Measurements from ENCODE around the gene AK2. TPM values are rescaled to one million over a fixed set of nuclear protein-coding genes. Genes with fewer than 3 reads are reported as not detected.

AK2 gene
- total and polyA plus RNA-seq, 2 donors (not counting 1 experiment from before 2014, with no cell fraction given): 62.6 to 141 TPM

DNA sequence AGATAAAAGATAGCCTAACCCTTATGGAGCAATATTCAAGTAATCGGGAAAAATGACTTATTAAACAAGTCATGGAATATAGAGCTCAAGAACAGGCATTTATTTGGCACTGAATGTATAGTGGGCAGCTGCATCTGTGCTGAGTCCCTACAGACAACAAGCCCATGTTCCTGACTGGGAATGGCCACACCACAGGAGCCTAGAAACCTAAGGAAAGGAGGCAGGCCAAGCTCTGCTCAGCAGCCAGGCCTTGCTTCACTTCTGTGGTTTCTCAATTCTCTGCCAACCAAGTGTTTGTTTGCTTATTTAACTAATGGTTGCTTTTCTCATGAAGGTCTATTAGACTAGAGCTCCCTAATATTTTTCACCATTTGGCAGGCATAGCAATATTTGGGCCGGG lies 21.5 kb downstream of the AK2 start:
- Histone ChIP-seq H3K36me3 (ENCODE audit: control insufficient read depth, insufficient read depth, low read length) (peaks cover 12% of the 10 kb centered on the region), H3K9me3 (ENCODE audit: control insufficient read depth, insufficient read depth, low read depth, low read length) (no peaks in the 10 kb centered on the region), H4K20me1 (ENCODE audit: control insufficient read depth, extremely low read depth, insufficient read depth, low read length) (no peaks in the 10 kb centered on the region), H3K4me1 (ENCODE audit: control insufficient read depth, extremely low read depth, insufficient read depth, low read length) (peaks cover 3% of the 10 kb centered on the region), H3K79me2 (ENCODE audit: control insufficient read depth, insufficient read depth, low read length) (no peaks in the 10 kb centered on the region), H3K4me2 (ENCODE audit: extremely low read depth, insufficient read depth, low read length) (no peak overlapping the region), H3K4me3 (replicated peaks in 1 of 4; ENCODE audit: control extremely low read depth in 1 of 4, insufficient read depth in 1 of 4, low read depth in 3 of 4, low read length in 4 of 4) (no peak overlapping the region), H3K27ac (ENCODE audit: insufficient read depth, low read length) (no peak overlapping the region), H2AFZ (ENCODE audit: low read length) (no peak overlapping the region), H3K9ac (ENCODE audit: insufficient read depth, low read length) (no peak overlapping the region), H3K27me3 (ENCODE audit: control insufficient read depth, insufficient read depth, low read length) (no peaks in the 10 kb centered on the region)
- no peak for TF ChIP-seq EZH2 (IDR thresholded peaks at IDR 0.05; ENCODE audit: low read length, missing control alignments)
- TF ChIP-seq, protein P1, sequence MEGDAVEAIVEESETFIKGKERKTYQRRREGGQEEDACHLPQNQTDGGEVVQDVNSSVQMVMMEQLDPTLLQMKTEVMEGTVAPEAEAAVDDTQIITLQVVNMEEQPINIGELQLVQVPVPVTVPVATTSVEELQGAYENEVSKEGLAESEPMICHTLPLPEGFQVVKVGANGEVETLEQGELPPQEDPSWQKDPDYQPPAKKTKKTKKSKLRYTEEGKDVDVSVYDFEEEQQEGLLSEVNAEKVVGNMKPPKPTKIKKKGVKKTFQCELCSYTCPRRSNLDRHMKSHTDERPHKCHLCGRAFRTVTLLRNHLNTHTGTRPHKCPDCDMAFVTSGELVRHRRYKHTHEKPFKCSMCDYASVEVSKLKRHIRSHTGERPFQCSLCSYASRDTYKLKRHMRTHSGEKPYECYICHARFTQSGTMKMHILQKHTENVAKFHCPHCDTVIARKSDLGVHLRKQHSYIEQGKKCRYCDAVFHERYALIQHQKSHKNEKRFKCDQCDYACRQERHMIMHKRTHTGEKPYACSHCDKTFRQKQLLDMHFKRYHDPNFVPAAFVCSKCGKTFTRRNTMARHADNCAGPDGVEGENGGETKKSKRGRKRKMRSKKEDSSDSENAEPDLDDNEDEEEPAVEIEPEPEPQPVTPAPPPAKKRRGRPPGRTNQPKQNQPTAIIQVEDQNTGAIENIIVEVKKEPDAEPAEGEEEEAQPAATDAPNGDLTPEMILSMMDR (conservative IDR thresholded peaks at IDR 0.05 in 1 of 2, IDR thresholded peaks at IDR 0.05 in 1 of 2; ENCODE audit: low read depth in 1 of 2, low read length in 2 of 2): no peak
- DNase-seq (ENCODE audit: low read depth in 2 of 2): peak in 1 of 2 donors; percentile 52

DNA sequence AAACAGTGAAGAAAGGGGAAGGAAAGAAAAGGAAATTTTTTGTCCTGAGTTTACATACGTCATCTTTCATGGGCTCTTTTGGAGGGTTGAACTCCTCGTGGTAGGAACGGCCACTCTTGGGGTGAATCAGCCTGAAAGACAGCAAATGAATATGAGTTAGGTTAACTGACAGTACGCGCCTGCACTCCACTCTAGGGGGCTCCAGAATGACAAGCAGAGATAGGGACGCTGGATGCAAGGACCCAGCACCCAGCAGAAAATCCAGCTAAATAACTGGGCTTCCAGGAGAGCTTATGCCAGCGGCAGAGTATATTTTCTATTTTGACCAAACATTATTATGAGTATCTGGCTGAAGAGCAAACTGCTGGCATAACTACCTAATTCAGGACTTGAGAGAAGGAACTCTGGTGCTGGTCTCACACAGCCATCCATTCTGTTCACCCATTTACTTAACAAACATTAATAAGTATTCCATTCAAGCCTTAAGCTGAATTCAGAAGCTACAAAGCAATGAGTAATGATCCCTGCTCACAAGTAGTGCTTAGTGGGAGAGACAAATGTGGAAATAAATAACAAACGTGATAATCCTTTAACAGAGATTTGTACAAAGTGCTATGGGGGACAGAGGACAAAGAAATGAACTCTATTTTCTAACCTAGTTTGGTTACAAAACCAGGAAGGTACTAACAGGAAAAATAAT lies 22.1 kb downstream of the AK2 start:
- Histone ChIP-seq H2AFZ (ENCODE audit: low read length) (no peak overlapping the region), H3K4me1 (ENCODE audit: control insufficient read depth, extremely low read depth, insufficient read depth, low read length) (peaks cover 3% of the 10 kb centered on the region), H3K4me2 (ENCODE audit: extremely low read depth, insufficient read depth, low read length) (no peak overlapping the region), H3K9me3 (ENCODE audit: control insufficient read depth, insufficient read depth, low read depth, low read length) (no peaks in the 10 kb centered on the region), H3K9ac (ENCODE audit: insufficient read depth, low read length) (no peak overlapping the region), H3K36me3 (ENCODE audit: control insufficient read depth, insufficient read depth, low read length) (peaks cover 12% of the 10 kb centered on the region), H3K4me3 (replicated peaks in 1 of 4; ENCODE audit: control extremely low read depth in 1 of 4, insufficient read depth in 1 of 4, low read depth in 3 of 4, low read length in 4 of 4) (no peak overlapping the region), H4K20me1 (ENCODE audit: control insufficient read depth, extremely low read depth, insufficient read depth, low read length) (no peaks in the 10 kb centered on the region), H3K79me2 (ENCODE audit: control insufficient read depth, insufficient read depth, low read length) (no peaks in the 10 kb centered on the region), H3K27me3 (ENCODE audit: control insufficient read depth, insufficient read depth, low read length) (no peaks in the 10 kb centered on the region), H3K27ac (ENCODE audit: insufficient read depth, low read length) (no peak overlapping the region)
- TF ChIP-seq EZH2 (IDR thresholded peaks at IDR 0.05; ENCODE audit: low read length, missing control alignments): no peak
- TF ChIP-seq, protein P1 (conservative IDR thresholded peaks at IDR 0.05 in 1 of 2, IDR thresholded peaks at IDR 0.05 in 1 of 2; ENCODE audit: low read depth in 1 of 2, low read length in 2 of 2): no peak
- no peak for DNase-seq (ENCODE audit: low read depth in 2 of 2)

DNA sequence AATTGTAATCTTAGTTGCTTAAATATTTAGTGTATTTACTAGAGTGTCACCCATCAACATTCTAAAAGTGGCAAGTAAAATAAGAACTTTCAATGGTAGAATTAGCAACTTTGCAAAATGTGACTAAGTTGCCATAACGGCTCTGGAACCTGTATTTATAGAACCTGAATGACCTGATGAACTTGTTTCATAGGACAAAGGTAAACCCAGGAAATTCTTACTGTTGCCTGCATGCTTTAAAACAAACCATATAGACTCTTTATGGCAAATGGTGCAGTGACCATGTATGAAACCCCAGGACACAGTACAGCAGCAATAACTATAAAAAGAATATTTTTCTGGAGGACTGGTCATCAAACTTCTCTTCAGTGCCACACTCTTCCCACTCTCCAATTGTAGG lies 22.9 kb downstream of the AK2 start:
- peaks cover 12% of the 10 kb centered on the region for H3K36me3 ChIP-seq (ENCODE audit: control insufficient read depth, insufficient read depth, low read length)
- no peak overlapping the region for H3K9ac ChIP-seq (ENCODE audit: insufficient read depth, low read length)

More for the DNA sequence above, 22.9 kb downstream of the AK2 start:
- H3K27ac ChIP-seq (ENCODE audit: insufficient read depth, low read length): no peak overlapping the region
- no peaks in the 10 kb centered on the region for H4K20me1 ChIP-seq (ENCODE audit: control insufficient read depth, extremely low read depth, insufficient read depth, low read length)
- H3K9me3 ChIP-seq (ENCODE audit: control insufficient read depth, insufficient read depth, low read depth, low read length): no peaks in the 10 kb centered on the region
- H3K4me2 ChIP-seq (ENCODE audit: extremely low read depth, insufficient read depth, low read length): no peak overlapping the region
- no peaks in the 10 kb centered on the region for H3K79me2 ChIP-seq (ENCODE audit: control insufficient read depth, insufficient read depth, low read length)
- H2AFZ ChIP-seq (ENCODE audit: low read length): no peak overlapping the region
- no peak overlapping the region for H3K4me3 ChIP-seq (replicated peaks in 1 of 4; ENCODE audit: control extremely low read depth in 1 of 4, insufficient read depth in 1 of 4, low read depth in 3 of 4, low read length in 4 of 4)
- no peaks in the 10 kb centered on the region for H3K27me3 ChIP-seq (ENCODE audit: control insufficient read depth, insufficient read depth, low read length)
- H3K4me1 ChIP-seq (ENCODE audit: control insufficient read depth, extremely low read depth, insufficient read depth, low read length): peaks cover 3% of the 10 kb centered on the region
- no peak for TF ChIP-seq EZH2 (IDR thresholded peaks at IDR 0.05; ENCODE audit: low read length, missing control alignments)
- TF ChIP-seq, protein P1 (conservative IDR thresholded peaks at IDR 0.05 in 1 of 2, IDR thresholded peaks at IDR 0.05 in 1 of 2; ENCODE audit: low read depth in 1 of 2, low read length in 2 of 2): no peak
- DNase-seq (ENCODE audit: low read depth in 2 of 2): no peak

Measured in fibroblast of lung (primary cell).